ENCODE data around the gene FUCA1. TPM values are rescaled to one million over a fixed set of nuclear protein-coding genes. Genes with fewer than 3 reads are reported as not detected.

The FUCA1 gene
- total RNA-seq, 2 donors from 2014 or later, result 9.7 to 14.0 TPM

- no peak for TF ChIP-seq CTCF (conservative IDR thresholded peaks at IDR 0.05)
- Mint-ChIP-seq H3K9me3 (peaks cover 3% of the 10 kb centered on the region), H3K36me3 (ENCODE audit: low read depth) (no peaks in the 10 kb centered on the region), H3K4me3 (no peak overlapping the region), H3K27ac (no peak overlapping the region), H3K27me3 (ENCODE audit: insufficient read depth) (peaks cover 12% of the 10 kb centered on the region), H3K4me1 (no peaks in the 10 kb centered on the region)
- no peak for DNase-seq
- Histone ChIP-seq H3K9me3 (ENCODE audit: control insufficient read depth, low read length) (no peaks in the 10 kb centered on the region), H3K4me3 (ENCODE audit: low read length) (no peak overlapping the region), H3K27me3 (ENCODE audit: control insufficient read depth, insufficient read depth, low read length, poor library complexity, severe bottlenecking) (peaks cover 3% of the 10 kb centered on the region), H3K36me3 (ENCODE audit: control insufficient read depth, insufficient read depth, low read length) (no peaks in the 10 kb centered on the region), H3K4me1 (ENCODE audit: control insufficient read depth, insufficient read depth, low read length) (no peaks in the 10 kb centered on the region), H3K9ac (ENCODE audit: extremely low read depth, low read length, poor library complexity, severe bottlenecking) (no peak overlapping the region), H3K27ac (ENCODE audit: low read depth, low read length) (no peak overlapping the region)
- WGBS, 2 experiments (ENCODE audit: insufficient coverage in 1 of 2, insufficient read length in 1 of 2), result 91 to 92% methylated on average over 7 to 10 of the region's 11 CpGs
Observed at GRCh38 chr1:23910553-23911246, 42.6 kb upstream of the FUCA1 start.

- Mint-ChIP-seq H3K27ac (no peak overlapping the region), H3K4me3 (no peak overlapping the region), H3K9me3 (peaks cover 3% of the 10 kb centered on the region), H3K4me1 (no peaks in the 10 kb centered on the region), H3K36me3 (ENCODE audit: low read depth) (no peaks in the 10 kb centered on the region), H3K27me3 (ENCODE audit: insufficient read depth) (peaks cover 12% of the 10 kb centered on the region)
- no peak overlapping the region for H3K4me3 ChIP-seq (ENCODE audit: low read length)
- no peaks in the 10 kb centered on the region for H3K9me3 ChIP-seq (ENCODE audit: control insufficient read depth, low read length)
- no peaks in the 10 kb centered on the region for H3K4me1 ChIP-seq (ENCODE audit: control insufficient read depth, insufficient read depth, low read length)
- no peak overlapping the region for H3K9ac ChIP-seq (ENCODE audit: extremely low read depth, low read length, poor library complexity, severe bottlenecking)
- DNase-seq, result no peak
- H3K36me3 ChIP-seq (ENCODE audit: control insufficient read depth, insufficient read depth, low read length), result no peaks in the 10 kb centered on the region
- 91 to 93% methylated on average over 5 to 8 of the region's 8 CpGs for WGBS, 2 experiments (ENCODE audit: insufficient coverage in 1 of 2, insufficient read length in 1 of 2)
- no peak for TF ChIP-seq CTCF (conservative IDR thresholded peaks at IDR 0.05)
- peaks cover 6% of the 10 kb centered on the region for H3K27me3 ChIP-seq (ENCODE audit: control insufficient read depth, insufficient read depth, low read length, poor library complexity, severe bottlenecking)
- H3K27ac ChIP-seq (ENCODE audit: low read depth, low read length), result no peak overlapping the region
Observed at GRCh38 chr1:23910144-23910543, 42.1 kb upstream of the FUCA1 start.

- TF ChIP-seq CTCF (conservative IDR thresholded peaks at IDR 0.05), result no peak
- H3K27ac Mint-ChIP-seq, result no peak overlapping the region
Observed at GRCh38 chr1:23909412-23909811, 41.3 kb upstream of the FUCA1 start.

More at GRCh38 chr1:23909412-23909811, 41.3 kb upstream of the FUCA1 start:
- Mint-ChIP-seq H3K4me3 (no peak overlapping the region), H3K36me3 (ENCODE audit: low read depth) (no peaks in the 10 kb centered on the region), H3K9me3 (peaks cover 3% of the 10 kb centered on the region), H3K4me1 (peaks cover 2% of the 10 kb centered on the region), H3K27me3 (ENCODE audit: insufficient read depth) (peaks cover 17% of the 10 kb centered on the region)
- Histone ChIP-seq H3K36me3 (ENCODE audit: control insufficient read depth, insufficient read depth, low read length) (no peaks in the 10 kb centered on the region), H3K4me3 (ENCODE audit: low read length) (no peak overlapping the region), H3K4me1 (ENCODE audit: control insufficient read depth, insufficient read depth, low read length) (no peaks in the 10 kb centered on the region), H3K9ac (ENCODE audit: extremely low read depth, low read length, poor library complexity, severe bottlenecking) (no peak overlapping the region), H3K27me3 (ENCODE audit: control insufficient read depth, insufficient read depth, low read length, poor library complexity, severe bottlenecking) (peaks cover 10% of the 10 kb centered on the region), H3K27ac (ENCODE audit: low read depth, low read length) (no peak overlapping the region), H3K9me3 (ENCODE audit: control insufficient read depth, low read length) (no peaks in the 10 kb centered on the region)
- DNase-seq, result no peak
- WGBS, 2 experiments (ENCODE audit: insufficient coverage in 1 of 2, insufficient read length in 1 of 2), result 84 to 94% methylated on average over 4 to 10 of the region's 10 CpGs

Data from endodermal cell (in vitro differentiated cells).